Activated T-helper 2 cell treated with anti-CD3 and anti-CD28 coated beads, Interferon-gamma antibody, Interleukin-2, Interleukin-4, amounts not matched to agents 10 μg/mL and 5 μg/mL and 100 μg/mL, durations not matched to agents 14 hours and 24 hours and 36 hours (primary cell): ENCODE results near the gene CRK. TPM values are rescaled to one million over a fixed set of nuclear protein-coding genes. Genes with fewer than 3 reads are reported as not detected.
"Not testable (repeated sequence)": the region's sequence is repeated elsewhere in the genome, so short reads cannot be mapped to it uniquely, and the experiment has no call there.

Experiments
- DNase-seq: peaks from one replicate; pipeline ENCODE4 v3.0.0; 2021; ENCODE audit warnings: low spot score
- H3K27ac Mint-ChIP-seq: one replicate; pipeline ENCODE4 v1.8.0; 2021; ENCODE audit warnings: mixed read lengths
- H3K27me3 Mint-ChIP-seq: one replicate; pipeline ENCODE4 v1.8.0; 2021; ENCODE audit warnings: low read depth, mixed read lengths
- H3K36me3 Mint-ChIP-seq: one replicate; pipeline ENCODE4 v1.8.0; 2021; ENCODE audit warnings: low read depth, mixed read lengths
- H3K4me1 Mint-ChIP-seq: one replicate; pipeline ENCODE4 v1.8.0; 2021; ENCODE audit warnings: low read depth, mixed read lengths
- H3K4me3 Mint-ChIP-seq: one replicate; pipeline ENCODE4 v1.8.0; 2021; ENCODE audit warnings: low read depth, mild to moderate bottlenecking, moderate library complexity, mixed read lengths
- H3K9me3 Mint-ChIP-seq: one replicate; pipeline ENCODE4 v1.8.0; 2021; ENCODE audit warnings: mixed read lengths
- intact Hi-C: fragments of 100-400 bp; cut with micrococcal nuclease; formaldehyde crosslinking; loops from one replicate; pipeline ENCODE4 v1.15.1; 2023
- total RNA-seq: library from RNA; stranded (reverse); gene quantifications from 2 replicates; pipeline ENCODE4 v1.2.3, GENCODE V29; 2022

Gene CRK
- total RNA-seq, 1 donor from 2014 or later = 22.2 TPM

GRCh38 chr17:1469231-1469852 is 13.3 kb upstream of the CRK start:
- H3K9me3 Mint-ChIP-seq = no peaks in the 10 kb centered on the region
- DNase-seq = no peak
- H3K27ac Mint-ChIP-seq = no peak overlapping the region
- H3K36me3 Mint-ChIP-seq = peaks cover 51% of the 10 kb centered on the region
- H3K4me3 Mint-ChIP-seq = no peak overlapping the region
- H3K4me1 Mint-ChIP-seq = peaks cover 6% of the 10 kb centered on the region
- intact Hi-C loops = no loop called here
- peaks cover 2% of the 10 kb centered on the region for H3K27me3 Mint-ChIP-seq

DNA sequence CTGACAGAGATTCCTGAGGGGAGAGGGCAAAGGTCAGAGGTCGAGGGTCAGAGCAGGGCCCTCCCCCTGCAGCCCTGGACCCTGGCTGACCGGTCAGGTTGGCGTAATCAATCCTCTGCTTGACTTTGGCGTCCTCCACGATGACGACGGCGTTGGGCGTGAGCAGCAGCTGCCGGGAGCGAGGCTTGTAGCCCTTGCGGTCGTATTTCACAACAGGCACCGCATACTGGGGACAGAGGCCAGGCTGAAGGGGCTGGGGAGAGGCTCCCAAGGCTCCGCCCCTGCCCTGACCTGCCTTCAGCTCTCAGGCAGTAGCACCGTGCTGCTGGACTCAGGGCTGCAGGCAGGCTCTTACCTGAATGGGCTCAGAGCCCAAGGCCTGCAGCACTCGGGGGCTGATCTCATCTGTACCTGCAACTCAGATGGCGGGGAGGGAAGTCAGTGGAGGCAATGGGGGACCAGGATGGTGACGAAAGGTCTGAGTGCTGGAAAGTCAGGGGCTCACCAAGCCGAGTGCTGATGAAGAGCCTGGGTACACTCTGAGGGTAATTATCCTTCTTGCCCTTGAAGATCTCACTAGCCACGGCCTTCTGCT is 12.0 kb upstream of the CRK start:
- intact Hi-C loops = no loop called here
- Mint-ChIP-seq H3K36me3 (peaks cover 49% of the 10 kb centered on the region), H3K9me3 (no peaks in the 10 kb centered on the region), H3K4me3 (no peak overlapping the region), H3K4me1 (peaks cover 7% of the 10 kb centered on the region), H3K27ac (no peak overlapping the region), H3K27me3 (peaks cover 9% of the 10 kb centered on the region)
- DNase-seq = no peak

- Mint-ChIP-seq H3K4me3 (no peak overlapping the region), H3K27me3 (peaks cover 10% of the 10 kb centered on the region), H3K27ac (no peak overlapping the region), H3K4me1 (peaks cover 15% of the 10 kb centered on the region), H3K9me3 (no peaks in the 10 kb centered on the region), H3K36me3 (peaks cover 50% of the 10 kb centered on the region)
- DNase-seq = no peak
- intact Hi-C loops = no loop called here
Measured at GRCh38 chr17:1467258-1467657, 11.2 kb upstream of the CRK start.

GRCh38 chr17:1464186-1464585 is 8.2 kb upstream of the CRK start:
- Mint-ChIP-seq H3K4me3 (no peak overlapping the region), H3K4me1 (peaks cover 19% of the 10 kb centered on the region), H3K36me3 (peaks cover 29% of the 10 kb centered on the region), H3K27me3 (peaks cover 23% of the 10 kb centered on the region), H3K27ac (no peak overlapping the region), H3K9me3 (no peaks in the 10 kb centered on the region)
- no peak for DNase-seq
- intact Hi-C loops = no loop called here

DNA sequence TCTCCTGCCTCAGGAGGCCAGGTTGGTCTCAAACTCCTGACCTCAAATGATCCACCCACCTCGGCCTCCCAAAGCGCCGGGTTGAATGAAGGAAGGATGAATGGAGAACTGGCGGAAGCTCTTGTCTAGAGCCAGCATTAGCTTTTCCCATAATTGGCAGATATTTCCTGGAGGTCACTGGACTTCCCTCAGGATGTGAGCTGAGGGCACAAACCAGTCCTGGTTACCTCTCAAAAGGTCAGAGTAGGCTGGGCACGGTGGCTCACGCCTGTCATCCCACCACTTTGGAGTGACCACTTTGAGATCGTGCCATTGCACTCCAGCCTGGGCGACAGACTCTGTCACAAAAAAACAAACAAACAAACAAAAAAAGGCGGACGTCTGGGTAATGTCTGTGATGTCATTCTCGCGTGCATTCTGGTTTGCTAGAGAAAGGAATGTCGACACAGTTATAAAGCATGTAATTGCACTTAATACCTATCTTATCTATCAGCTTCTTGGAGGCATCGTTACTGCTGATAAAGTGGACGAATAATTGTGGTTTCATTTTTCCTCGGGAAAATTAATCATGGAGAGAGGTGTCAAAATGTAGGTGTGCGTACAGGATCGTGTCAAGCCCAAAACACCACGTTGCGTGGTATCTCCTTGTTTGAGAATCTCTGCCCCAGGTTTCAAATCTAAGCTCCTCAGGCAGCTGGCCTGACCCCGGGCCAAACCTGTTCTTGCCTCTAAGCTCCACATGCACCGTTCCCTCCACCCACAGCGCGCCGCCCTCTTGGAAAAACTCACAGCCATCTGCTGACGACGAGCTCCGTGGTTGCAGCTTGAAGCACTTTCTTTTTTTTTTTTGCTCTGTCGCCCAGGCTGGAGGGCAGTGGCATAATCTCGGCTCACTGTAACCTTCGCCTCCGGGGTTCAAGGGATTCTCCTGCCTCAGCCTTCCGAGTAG is 6.4 kb upstream of the CRK start:
- Mint-ChIP-seq H3K4me1 (peaks cover 19% of the 10 kb centered on the region), H3K9me3 (no peaks in the 10 kb centered on the region), H3K4me3 (no peak overlapping the region), H3K36me3 (peaks cover 15% of the 10 kb centered on the region), H3K27me3 (peaks cover 25% of the 10 kb centered on the region), H3K27ac (peak overlapping the region; percentile 78)
- intact Hi-C loops = loop anchor here (2.0 kb wide), 1 partner anchor 24 kb away; no protein-coding TSS in a partner anchor
- DNase-seq = no peak

- H3K4me3 Mint-ChIP-seq = no peak overlapping the region
- DNase-seq = no peak
- H3K27me3 Mint-ChIP-seq = peaks cover 28% of the 10 kb centered on the region
- peaks cover 22% of the 10 kb centered on the region for H3K4me1 Mint-ChIP-seq
- no peaks in the 10 kb centered on the region for H3K9me3 Mint-ChIP-seq
- intact Hi-C loops = no loop called here
- H3K27ac Mint-ChIP-seq = no peak overlapping the region
- peaks cover 12% of the 10 kb centered on the region for H3K36me3 Mint-ChIP-seq
Measured at GRCh38 chr17:1461198-1461944, 5.3 kb upstream of the CRK start.

DNA sequence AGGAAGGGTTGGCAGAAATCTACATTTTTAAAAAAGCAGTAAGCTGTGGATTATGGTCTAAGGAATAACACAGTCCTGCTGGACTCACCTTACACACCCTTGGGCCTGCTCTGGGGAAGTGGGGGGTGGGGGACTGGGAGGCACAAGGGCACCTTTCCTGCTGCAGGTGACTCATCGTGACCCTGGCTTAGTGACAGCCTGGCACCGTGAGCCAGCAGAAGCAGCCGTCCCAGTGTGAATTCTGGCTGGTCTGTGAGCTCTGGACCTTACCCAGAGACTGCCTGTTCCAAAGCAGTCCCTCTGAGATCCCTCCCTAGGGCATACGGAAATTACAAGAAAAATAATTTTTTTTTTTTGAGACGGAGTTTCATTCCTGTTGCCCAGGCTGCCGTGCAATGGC is 4.2 kb upstream of the CRK start:
- peaks cover 9% of the 10 kb centered on the region for H3K36me3 Mint-ChIP-seq
- H3K9me3 Mint-ChIP-seq = no peaks in the 10 kb centered on the region
- H3K27me3 Mint-ChIP-seq = peaks cover 28% of the 10 kb centered on the region
- H3K4me1 Mint-ChIP-seq = peaks cover 22% of the 10 kb centered on the region
- DNase-seq = no peak
- no peak overlapping the region for H3K4me3 Mint-ChIP-seq
- H3K27ac Mint-ChIP-seq = no peak overlapping the region
- intact Hi-C loops = no loop called here

- H3K27me3 Mint-ChIP-seq = peaks cover 12% of the 10 kb centered on the region
- peaks cover 31% of the 10 kb centered on the region for H3K36me3 Mint-ChIP-seq
- peak overlapping the region; percentile 84 for H3K27ac Mint-ChIP-seq
- H3K4me1 Mint-ChIP-seq = peaks cover 20% of the 10 kb centered on the region
- peak overlapping the region; percentile 88 for H3K4me3 Mint-ChIP-seq
- DNase-seq = peak; percentile 34
- intact Hi-C loops = loop anchor here (5.0 kb wide), 1 partner anchor 88 kb away; no protein-coding TSS in a partner anchor
- H3K9me3 Mint-ChIP-seq = no peaks in the 10 kb centered on the region
Measured at GRCh38 chr17:1455291-1455796, 688 bp downstream of the CRK start.

DNA sequence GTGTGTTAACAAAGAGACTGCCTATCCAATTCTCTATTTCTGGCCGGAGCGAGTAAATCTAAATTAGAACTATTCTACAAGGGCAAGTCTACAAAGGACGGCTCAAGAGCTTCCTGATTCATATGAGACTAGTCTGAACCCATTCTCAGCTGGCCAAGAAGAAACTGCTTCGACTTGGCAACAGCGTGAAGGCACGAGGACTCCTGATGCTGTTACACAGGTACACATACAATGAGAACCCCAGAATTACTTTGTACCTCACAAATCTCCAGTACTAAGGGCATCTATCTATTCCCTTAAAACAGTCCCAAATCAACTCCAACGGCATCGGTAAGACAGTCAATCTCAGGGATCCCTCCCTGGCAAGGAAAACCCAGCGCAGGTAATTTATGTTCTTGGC is 1.5 kb downstream of the CRK start:
- Mint-ChIP-seq H3K9me3 (no peaks in the 10 kb centered on the region), H3K4me3 (peak overlapping the region; percentile 88), H3K36me3 (peaks cover 33% of the 10 kb centered on the region), H3K27ac (peak overlapping the region; percentile 52), H3K27me3 (peaks cover 5% of the 10 kb centered on the region), H3K4me1 (peaks cover 18% of the 10 kb centered on the region)
- intact Hi-C loops = no loop called here
- no peak for DNase-seq

DNA sequence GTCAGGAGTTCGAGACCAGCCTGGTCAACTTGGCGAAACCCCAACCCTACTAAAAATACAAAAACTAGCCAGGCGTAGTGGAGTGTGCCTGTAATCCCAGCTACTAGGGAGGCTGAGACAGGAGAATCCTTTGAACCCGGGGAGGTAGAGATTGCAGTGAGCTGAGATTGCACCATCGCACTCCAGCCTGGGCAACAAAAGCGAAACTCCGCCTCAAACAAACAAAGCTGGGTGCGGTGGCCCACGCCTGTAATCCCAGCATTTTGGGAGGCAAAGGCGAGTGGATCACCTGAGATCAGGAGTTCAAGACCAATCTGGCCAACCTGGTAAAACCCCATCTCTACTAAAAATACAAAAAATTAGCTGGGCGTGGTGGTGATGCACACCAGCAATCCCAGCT is 2.3 kb downstream of the CRK start:
- DNase-seq, H3K27ac Mint-ChIP-seq, intact Hi-C loops, H3K27me3 Mint-ChIP-seq, H3K9me3 Mint-ChIP-seq: not testable (repeated sequence)
- H3K36me3 Mint-ChIP-seq = peaks cover 41% of the 10 kb centered on the region
- peaks cover 27% of the 10 kb centered on the region for H3K4me1 Mint-ChIP-seq
- H3K4me3 Mint-ChIP-seq = peak overlapping the region; percentile 56

- no peaks in the 10 kb centered on the region for H3K9me3 Mint-ChIP-seq
- H3K27me3 Mint-ChIP-seq = peaks cover 4% of the 10 kb centered on the region
- H3K4me3 Mint-ChIP-seq = no peak overlapping the region
- intact Hi-C loops = no loop called here
- peaks cover 31% of the 10 kb centered on the region for H3K4me1 Mint-ChIP-seq
- H3K36me3 Mint-ChIP-seq = peaks cover 42% of the 10 kb centered on the region
- DNase-seq = no peak
- H3K27ac Mint-ChIP-seq = no peak overlapping the region
Measured at GRCh38 chr17:1452836-1453235, 3.2 kb downstream of the CRK start.

GRCh38 chr17:1450261-1450660 is 5.8 kb downstream of the CRK start:
- H3K9me3 Mint-ChIP-seq, H3K27ac Mint-ChIP-seq, H3K4me3 Mint-ChIP-seq, DNase-seq, intact Hi-C loops, H3K27me3 Mint-ChIP-seq: not testable (repeated sequence)
- Mint-ChIP-seq H3K36me3 (peaks cover 52% of the 10 kb centered on the region), H3K4me1 (peaks cover 38% of the 10 kb centered on the region)
